Endothelial cell of hepatic sinusoid (primary cell): ENCODE measurements around the gene BRSK2.

Source experiments
- in situ Hi-C: cut with HindIII; loops from 2 replicates; pipeline ENCODE4 v1.10.0; 2017; ENCODE audit warnings: low sequenced_read_pairs

BRSK2 gene

GRCh38 chr11:1373536-1374214 lies 16.1 kb upstream of the BRSK2 start:
- in situ Hi-C loops: no loop called here

- in situ Hi-C loops: no loop called here
Measured at GRCh38 chr11:1375161-1375954, 14.4 kb upstream of the BRSK2 start.

- in situ Hi-C loops: no loop called here
Measured at GRCh38 chr11:1375955-1376258, 13.8 kb upstream of the BRSK2 start.

GRCh38 chr11:1377231-1377780 lies 12.4 kb upstream of the BRSK2 start:
- in situ Hi-C loops: no loop called here

- in situ Hi-C loops: loop anchor here (10.0 kb wide), 1 partner anchor 153 kb away; no protein-coding TSS in a partner anchor
Measured at GRCh38 chr11:1381793-1382425, 7.8 kb upstream of the BRSK2 start.

GRCh38 chr11:1382429-1382828 lies 7.3 kb upstream of the BRSK2 start:
- in situ Hi-C loops: loop anchor here (10.0 kb wide), 1 partner anchor 152 kb away; no protein-coding TSS in a partner anchor

- in situ Hi-C loops: loop anchor here (10.0 kb wide), 1 partner anchor 152 kb away; no protein-coding TSS in a partner anchor
Measured at GRCh38 chr11:1382831-1383607, 6.7 kb upstream of the BRSK2 start.

- in situ Hi-C loops: loop anchor here (10.0 kb wide), 1 partner anchor 150 kb away; no protein-coding TSS in a partner anchor
Measured at GRCh38 chr11:1384199-1384970, 5.3 kb upstream of the BRSK2 start.

GRCh38 chr11:1387521-1387920 lies 2.2 kb upstream of the BRSK2 start:
- in situ Hi-C loops: loop anchor here (5.0 to 10.0 kb wide), 2 partner anchors 35 to 147 kb away; no protein-coding TSS in a partner anchor

- in situ Hi-C loops: loop anchor here (5.0 to 10.0 kb wide), 2 partner anchors 34 to 147 kb away; no protein-coding TSS in a partner anchor
Measured at GRCh38 chr11:1387961-1388762, 1.6 kb upstream of the BRSK2 start.

- in situ Hi-C loops: loop anchor here (5.0 to 10.0 kb wide), 2 partner anchors 34 to 146 kb away; no protein-coding TSS in a partner anchor
Measured at GRCh38 chr11:1388763-1389102, 1.0 kb upstream of the BRSK2 start.

- in situ Hi-C loops: loop anchor here (5.0 to 10.0 kb wide), 2 partner anchors 33 to 145 kb away; no protein-coding TSS in a partner anchor
Measured at GRCh38 chr11:1389103-1389931, 417 bp upstream of the BRSK2 start.

GRCh38 chr11:1390569-1391164 lies 933 bp downstream of the BRSK2 start:
- in situ Hi-C loops: no loop called here

GRCh38 chr11:1391165-1392075 lies 1.7 kb downstream of the BRSK2 start:
- in situ Hi-C loops: no loop called here

GRCh38 chr11:1392111-1392510 lies 2.4 kb downstream of the BRSK2 start:
- in situ Hi-C loops: no loop called here

- in situ Hi-C loops: no loop called here
Measured at GRCh38 chr11:1392561-1392960, 2.8 kb downstream of the BRSK2 start.
